SH-SY5Y (cell line): ENCODE data around the gene PRR16.

Experiments
- GATA2 ChIP-seq: IDR thresholded peaks from 2 replicates; pipeline ENCODE4 v1.6.1; 2011; ENCODE audit warnings: mild to moderate bottlenecking, low read depth, low read length
- GATA3 ChIP-seq: IDR thresholded peaks from 2 replicates; pipeline ENCODE4 v1.6.1; 2011; ENCODE audit warnings: low read depth, mild to moderate bottlenecking, low read length, moderate library complexity

DNA sequence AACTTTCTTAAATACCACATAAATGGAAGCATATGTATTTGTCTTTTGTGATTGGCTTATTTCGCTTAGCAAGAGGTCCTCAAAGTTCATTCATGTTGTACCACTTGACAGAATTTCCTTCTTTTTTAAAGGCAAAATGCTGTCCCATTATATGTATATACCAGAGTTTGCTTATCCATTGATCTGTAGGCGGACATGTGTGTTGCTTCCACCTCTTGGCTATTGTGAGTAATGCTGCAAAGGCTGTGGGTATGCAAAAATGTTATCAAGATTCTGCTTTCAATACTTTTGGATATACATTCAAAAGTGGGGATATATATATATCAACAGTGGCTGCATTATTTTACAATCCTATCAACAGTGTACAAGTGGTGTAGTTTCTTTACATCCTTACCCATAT lies 271.0 kb downstream of the PRR16 start:
- TF ChIP-seq GATA2 (no peak; the same call in 1 of the 2 replicates), GATA3 (peak; percentile 43; the same call in 1 of the 2 replicates)
